Fibroblast of lung (primary cell): ENCODE data around the gene NEK5.

Experiments
- EZH2 ChIP-seq: IDR thresholded peaks from 2 replicates; pipeline ENCODE4 v1.5.1; 2012; ENCODE audit warnings: low read length, control low read depth, mild to moderate bottlenecking; ENCODE audit errors: missing control alignments
- TF ChIP-seq, protein P1 (sequence below), 2 donors: IDR thresholded peaks in 1 of 2; conservative IDR thresholded peaks in 1 of 2; 1 replicate in 1 of 2; 2 replicates in 1 of 2; pipeline ENCODE4 v1.5.1; 2011 to 2012; ENCODE audit warnings: low read length in 2 of 2, control low read depth in 1 of 2, inconsistent platforms in 1 of 2, low read depth in 1 of 2, mild to moderate bottlenecking in 1 of 2

DNA sequence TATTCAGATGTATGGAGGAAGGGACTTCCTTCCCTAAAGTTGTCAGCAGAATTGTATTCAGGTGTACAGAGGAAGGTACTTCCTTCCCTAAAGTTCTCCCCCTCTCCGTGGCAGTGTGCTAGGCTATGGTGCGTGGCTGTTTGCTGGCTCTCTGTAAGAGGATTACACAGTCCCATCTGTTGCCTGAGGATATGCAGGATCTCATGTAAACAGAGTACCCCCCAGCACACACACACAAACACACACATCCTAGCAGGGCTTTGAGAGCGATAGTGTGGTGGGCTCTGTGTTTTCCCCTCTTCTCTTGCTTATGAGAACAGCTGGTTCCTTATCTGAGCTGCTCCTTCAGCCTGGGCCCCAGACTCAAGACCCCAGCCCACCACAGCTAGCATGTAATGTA, 10.3 kb downstream of the NEK5 start:
- TF ChIP-seq, protein P1, sequence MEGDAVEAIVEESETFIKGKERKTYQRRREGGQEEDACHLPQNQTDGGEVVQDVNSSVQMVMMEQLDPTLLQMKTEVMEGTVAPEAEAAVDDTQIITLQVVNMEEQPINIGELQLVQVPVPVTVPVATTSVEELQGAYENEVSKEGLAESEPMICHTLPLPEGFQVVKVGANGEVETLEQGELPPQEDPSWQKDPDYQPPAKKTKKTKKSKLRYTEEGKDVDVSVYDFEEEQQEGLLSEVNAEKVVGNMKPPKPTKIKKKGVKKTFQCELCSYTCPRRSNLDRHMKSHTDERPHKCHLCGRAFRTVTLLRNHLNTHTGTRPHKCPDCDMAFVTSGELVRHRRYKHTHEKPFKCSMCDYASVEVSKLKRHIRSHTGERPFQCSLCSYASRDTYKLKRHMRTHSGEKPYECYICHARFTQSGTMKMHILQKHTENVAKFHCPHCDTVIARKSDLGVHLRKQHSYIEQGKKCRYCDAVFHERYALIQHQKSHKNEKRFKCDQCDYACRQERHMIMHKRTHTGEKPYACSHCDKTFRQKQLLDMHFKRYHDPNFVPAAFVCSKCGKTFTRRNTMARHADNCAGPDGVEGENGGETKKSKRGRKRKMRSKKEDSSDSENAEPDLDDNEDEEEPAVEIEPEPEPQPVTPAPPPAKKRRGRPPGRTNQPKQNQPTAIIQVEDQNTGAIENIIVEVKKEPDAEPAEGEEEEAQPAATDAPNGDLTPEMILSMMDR (conservative IDR thresholded peaks at IDR 0.05 in 1 of 2, IDR thresholded peaks at IDR 0.05 in 1 of 2; ENCODE audit: low read depth in 1 of 2, low read length in 2 of 2) = no peak
- no peak for TF ChIP-seq EZH2
